OCI-LY3 (cell line): Measurements from ENCODE around the gene GALNT2.

Experiments used
- H2AFZ ChIP-seq: fragments of 200-600, 300-600 bp; shearing (Covaris generic); 2 replicates; pipeline ENCODE4 v1.6.0; 2014; ENCODE audit warnings: antibody characterized with exemption, low read depth, low read length
- H3K27ac ChIP-seq: fragments of 200-600, 300-600 bp; sonication (generic); 2 replicates; pipeline ENCODE4 v1.5.1; 2014; ENCODE audit warnings: mild to moderate bottlenecking, low read length, moderate library complexity, mixed read lengths
- H3K27me3 ChIP-seq: fragments of 200-600, 300-600 bp; sonication (generic); 2 replicates; pipeline ENCODE4 v1.6.1; 2014; ENCODE audit warnings: low read depth, low read length, mixed read lengths
- H3K36me3 ChIP-seq: fragments of 200-600, 300-600 bp; sonication (generic); replicated peaks from 2 replicates; pipeline ENCODE3; 2014; ENCODE audit warnings: low read depth, low read length, mixed read lengths
- H3K4me1 ChIP-seq: fragments of 300-600, 200-600 bp; sonication (generic); 2 replicates; pipeline ENCODE4 v1.6.1; 2014; ENCODE audit warnings: low read length, mixed read lengths
- H3K4me2 ChIP-seq: fragments of 200-600, 300-600 bp; sonication (generic); 2 replicates; pipeline ENCODE4 v1.6.1; 2014; ENCODE audit warnings: low read length, mixed read lengths
- H3K4me3 ChIP-seq: fragments of 300-600, 200-600 bp; sonication (generic); 2 replicates; pipeline ENCODE4 v1.5.1; 2014; ENCODE audit warnings: antibody characterized with exemption, mild to moderate bottlenecking, low read length, moderate library complexity
- H3K79me2 ChIP-seq: fragments of 300-600, 200-600 bp; shearing (Covaris generic); 2 replicates; pipeline ENCODE4 v1.6.1; 2014; ENCODE audit warnings: mild to moderate bottlenecking, low read length, mixed read lengths
- H3K9ac ChIP-seq: fragments of 300-600, 200-600 bp; shearing (Covaris generic); 2 replicates; pipeline ENCODE4 v1.6.0; 2014; ENCODE audit warnings: mild to moderate bottlenecking, low read length, moderate library complexity
- H3K9me3 ChIP-seq: fragments of 200-600, 300-600 bp; shearing (Covaris generic); 2 replicates; pipeline ENCODE4 v1.6.1; 2014; ENCODE audit warnings: low read length, mixed read lengths; ENCODE audit not compliant: insufficient read depth
- H4K20me1 ChIP-seq: fragments of 200-600, 300-600 bp; sonication (generic); 2 replicates; pipeline ENCODE4 v1.6.1; 2016; ENCODE audit warnings: low read length, mixed read lengths; ENCODE audit not compliant: insufficient read depth
- EZH2phosphoT487 ChIP-seq: fragments of 200-600 bp; shearing (Covaris generic); IDR thresholded peaks from 2 replicates; pipeline ENCODE4 v1.6.1; 2018; ENCODE audit warnings: antibody characterized with exemption, mixed run types, low read depth
- TF ChIP-seq, protein P1 (sequence below): fragments of 200-600, 300-600 bp; sonication (generic); IDR thresholded peaks from 2 replicates; pipeline ENCODE4 v1.5.1; 2014; ENCODE audit warnings: antibody characterized with exemption, low read length, low read depth

GALNT2 gene

DNA sequence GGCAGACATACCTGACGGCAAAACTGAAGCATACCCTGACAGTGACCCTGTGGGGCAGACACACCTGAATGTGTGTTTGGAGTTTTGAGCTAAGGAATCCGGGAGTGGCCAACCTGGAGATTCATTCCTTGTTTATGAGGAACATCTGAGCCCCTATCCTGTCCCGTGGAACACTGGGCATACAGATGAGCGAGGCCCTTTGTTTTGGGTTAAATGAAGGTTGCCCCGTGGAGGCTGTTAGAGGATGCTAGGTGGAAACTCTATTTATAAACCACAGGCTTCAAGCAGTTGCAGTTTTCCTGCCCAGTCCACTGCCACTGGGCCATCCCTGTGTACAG is 18.1 kb downstream of the GALNT2 start:
- Histone ChIP-seq H3K4me3 (no peak overlapping the region), H3K9me3 (no peaks in the 10 kb centered on the region), H3K9ac (no peak overlapping the region), H3K27me3 (no peaks in the 10 kb centered on the region), H3K79me2 (peaks cover 97% of the 10 kb centered on the region), H3K4me1 (peaks cover 9% of the 10 kb centered on the region; the same call in 1 of the 2 replicates), H2AFZ (no peak overlapping the region), H3K4me2 (no peak overlapping the region), H3K27ac (no peak overlapping the region), H4K20me1 (peaks cover 88% of the 10 kb centered on the region), H3K36me3 (peaks cover 8% of the 10 kb centered on the region)
- TF ChIP-seq, protein P1, sequence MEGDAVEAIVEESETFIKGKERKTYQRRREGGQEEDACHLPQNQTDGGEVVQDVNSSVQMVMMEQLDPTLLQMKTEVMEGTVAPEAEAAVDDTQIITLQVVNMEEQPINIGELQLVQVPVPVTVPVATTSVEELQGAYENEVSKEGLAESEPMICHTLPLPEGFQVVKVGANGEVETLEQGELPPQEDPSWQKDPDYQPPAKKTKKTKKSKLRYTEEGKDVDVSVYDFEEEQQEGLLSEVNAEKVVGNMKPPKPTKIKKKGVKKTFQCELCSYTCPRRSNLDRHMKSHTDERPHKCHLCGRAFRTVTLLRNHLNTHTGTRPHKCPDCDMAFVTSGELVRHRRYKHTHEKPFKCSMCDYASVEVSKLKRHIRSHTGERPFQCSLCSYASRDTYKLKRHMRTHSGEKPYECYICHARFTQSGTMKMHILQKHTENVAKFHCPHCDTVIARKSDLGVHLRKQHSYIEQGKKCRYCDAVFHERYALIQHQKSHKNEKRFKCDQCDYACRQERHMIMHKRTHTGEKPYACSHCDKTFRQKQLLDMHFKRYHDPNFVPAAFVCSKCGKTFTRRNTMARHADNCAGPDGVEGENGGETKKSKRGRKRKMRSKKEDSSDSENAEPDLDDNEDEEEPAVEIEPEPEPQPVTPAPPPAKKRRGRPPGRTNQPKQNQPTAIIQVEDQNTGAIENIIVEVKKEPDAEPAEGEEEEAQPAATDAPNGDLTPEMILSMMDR: no peak
- no peak for TF ChIP-seq EZH2phosphoT487

DNA sequence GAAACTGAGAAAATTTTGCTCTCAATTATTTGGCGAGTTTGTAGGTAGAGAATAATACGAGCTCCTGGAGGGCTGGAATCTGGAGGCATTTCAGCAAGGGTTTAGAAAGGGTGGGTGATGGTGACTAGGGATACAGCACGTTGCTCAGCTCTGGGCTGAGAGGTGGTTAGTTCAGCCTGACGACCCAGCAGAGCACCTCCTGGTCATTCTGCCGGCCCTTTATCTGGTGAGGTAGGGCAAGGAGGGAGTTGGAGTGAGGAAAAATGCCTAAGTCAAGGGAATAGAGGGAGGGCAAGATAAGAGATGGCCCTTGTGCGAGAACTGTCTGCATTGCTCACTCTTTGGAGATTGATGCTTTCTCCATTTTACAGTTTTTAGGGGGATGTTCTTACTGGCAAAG is 19.1 kb downstream of the GALNT2 start:
- Histone ChIP-seq H3K4me2 (no peak overlapping the region), H3K27me3 (no peaks in the 10 kb centered on the region), H3K27ac (no peak overlapping the region), H4K20me1 (peaks cover 78% of the 10 kb centered on the region), H2AFZ (no peak overlapping the region), H3K4me3 (no peak overlapping the region), H3K79me2 (peaks cover 89% of the 10 kb centered on the region), H3K4me1 (peaks cover 9% of the 10 kb centered on the region; the same call in 1 of the 2 replicates), H3K36me3 (peaks cover 10% of the 10 kb centered on the region), H3K9ac (no peak overlapping the region), H3K9me3 (no peaks in the 10 kb centered on the region)
- TF ChIP-seq, protein P1: no peak
- no peak for TF ChIP-seq EZH2phosphoT487

DNA sequence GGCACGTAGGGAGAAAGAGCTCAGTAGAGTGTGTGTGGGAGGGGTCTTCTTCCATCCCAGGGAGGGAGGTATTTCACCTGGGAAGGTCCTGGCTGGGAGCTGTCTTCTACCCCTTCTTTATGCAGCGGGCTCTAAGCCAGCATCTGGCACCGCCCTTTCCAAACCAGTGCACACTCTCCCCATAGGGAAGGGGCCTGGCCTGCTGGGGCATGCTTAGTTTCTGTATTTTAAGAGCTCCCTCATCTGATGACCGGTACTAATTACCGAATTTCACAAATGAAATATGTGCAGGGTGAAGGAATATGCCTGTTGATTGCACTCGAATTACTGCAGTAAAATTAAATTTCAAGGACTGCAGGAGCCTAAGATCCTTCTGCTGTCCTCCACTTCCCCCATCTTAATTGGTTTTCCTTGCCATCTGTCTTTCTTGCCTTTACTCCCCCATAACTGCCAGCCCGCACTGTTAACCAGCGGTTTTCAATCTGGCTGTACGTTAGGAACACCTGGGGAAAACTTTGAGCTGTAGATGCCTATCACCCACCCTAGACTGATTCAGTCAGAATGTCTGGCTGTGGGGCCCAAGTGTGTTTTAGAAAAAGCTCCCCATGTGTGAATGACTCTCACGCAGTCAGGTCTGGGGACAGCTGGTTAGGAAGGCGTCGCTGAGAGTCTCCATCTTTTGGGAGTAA is 20.1 kb downstream of the GALNT2 start:
- H3K4me2 ChIP-seq: no peak overlapping the region
- no peaks in the 10 kb centered on the region for H3K9me3 ChIP-seq
- no peak overlapping the region for H3K9ac ChIP-seq
- TF ChIP-seq, protein P1: no peak
- peaks cover 9% of the 10 kb centered on the region; the same call in 1 of the 2 replicates for H3K4me1 ChIP-seq
- no peak overlapping the region for H3K4me3 ChIP-seq
- H3K27ac ChIP-seq: no peak overlapping the region
- no peaks in the 10 kb centered on the region for H3K27me3 ChIP-seq
- peaks cover 84% of the 10 kb centered on the region for H3K79me2 ChIP-seq
- H2AFZ ChIP-seq: no peak overlapping the region
- peaks cover 7% of the 10 kb centered on the region for H3K36me3 ChIP-seq
- peaks cover 74% of the 10 kb centered on the region for H4K20me1 ChIP-seq

DNA sequence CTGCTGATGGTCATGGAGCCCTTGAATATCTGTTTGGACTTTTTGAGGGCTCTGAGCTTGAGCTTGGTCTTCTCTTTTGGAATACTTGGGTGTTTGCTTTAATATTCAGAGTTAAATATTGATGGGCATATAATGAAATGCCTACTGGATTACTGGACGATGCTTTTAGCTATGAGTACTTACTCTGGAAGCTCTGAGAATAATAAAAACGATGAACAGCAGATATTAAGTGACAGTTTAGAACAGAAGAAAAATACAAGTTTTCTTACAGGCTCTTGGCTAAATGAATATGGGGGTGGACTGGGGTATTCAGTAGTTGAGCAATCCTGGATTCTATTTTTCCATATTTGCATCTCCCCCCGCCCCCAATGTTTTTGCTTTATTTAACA is 20.7 kb downstream of the GALNT2 start:
- TF ChIP-seq, protein P1: no peak
- TF ChIP-seq EZH2phosphoT487: no peak
- H3K4me2 ChIP-seq: no peak overlapping the region

More for the DNA sequence above, 20.7 kb downstream of the GALNT2 start:
- peaks cover 79% of the 10 kb centered on the region for H3K79me2 ChIP-seq
- H3K4me3 ChIP-seq: no peak overlapping the region
- H3K4me1 ChIP-seq: peaks cover 9% of the 10 kb centered on the region; the same call in 1 of the 2 replicates
- peaks cover 70% of the 10 kb centered on the region for H4K20me1 ChIP-seq
- H3K27ac ChIP-seq: no peak overlapping the region
- no peaks in the 10 kb centered on the region for H3K9me3 ChIP-seq
- H2AFZ ChIP-seq: no peak overlapping the region
- peaks cover 7% of the 10 kb centered on the region for H3K36me3 ChIP-seq
- H3K27me3 ChIP-seq: no peaks in the 10 kb centered on the region
- H3K9ac ChIP-seq: no peak overlapping the region
